ENCODE data around the gene G3BP2.
"Not testable (repeated sequence)": the region's sequence is repeated elsewhere in the genome, so short reads cannot be mapped to it uniquely, and the experiment has no call there.

G3BP2 gene

GRCh38 chr4:75683482-75684155 is 10.4 kb upstream of the G3BP2 start:
- no peak for DNase-seq

DNA sequence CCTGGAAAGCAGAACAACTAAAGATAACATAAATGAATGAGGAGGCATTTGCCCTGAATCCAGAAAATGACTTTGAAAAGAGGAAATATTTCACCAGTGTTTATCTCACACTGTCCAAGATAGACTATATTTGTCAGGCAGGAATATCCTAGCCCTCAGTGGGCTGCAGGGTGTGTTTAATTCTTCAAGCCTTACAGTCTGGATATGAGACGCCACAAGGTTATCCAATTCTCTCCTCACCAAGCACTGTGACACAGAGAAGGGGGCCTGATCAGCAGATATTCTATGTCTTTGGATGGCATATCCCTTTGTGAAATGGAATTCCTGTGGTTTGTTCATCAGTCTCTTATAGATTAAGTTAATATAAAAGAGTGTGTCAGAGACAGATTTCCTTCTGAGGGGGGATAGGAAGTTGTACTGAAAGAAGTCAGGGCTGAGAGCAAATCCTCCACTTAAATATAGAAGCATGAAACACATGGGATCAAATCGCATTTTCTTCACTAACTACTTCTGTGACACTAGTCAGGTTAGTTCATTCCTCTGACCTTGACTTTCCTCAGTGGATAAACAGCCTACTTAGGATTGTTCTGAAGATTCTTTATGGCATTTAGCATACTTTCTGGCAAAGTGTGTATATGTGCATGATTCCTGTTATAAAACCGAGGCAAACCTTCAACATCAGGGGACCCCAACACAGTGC is 6.8 kb upstream of the G3BP2 start:
- DNase-seq = peak; percentile 32

DNA sequence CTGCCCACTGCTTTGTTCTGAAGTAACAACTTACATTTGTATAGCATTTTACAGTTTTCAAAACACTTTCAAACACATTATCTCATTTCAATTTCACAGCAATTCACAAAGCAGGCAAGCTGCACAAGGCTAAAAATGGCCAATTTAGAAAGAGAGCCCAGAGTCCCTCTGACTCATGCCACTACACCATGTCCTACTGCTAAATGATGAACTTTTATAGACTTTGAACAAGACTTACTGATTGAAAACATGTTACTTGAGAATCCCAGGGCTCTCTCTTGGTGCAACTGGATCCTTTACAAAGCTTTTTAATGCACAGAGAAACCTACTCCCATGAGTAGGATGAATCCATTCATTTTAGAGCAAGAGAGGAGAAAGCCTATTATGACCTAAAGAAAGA is 5.8 kb upstream of the G3BP2 start:
- peak; percentile 18 for DNase-seq

GRCh38 chr4:75678473-75678872 is 5.3 kb upstream of the G3BP2 start:
- DNase-seq = no peak

- no peak for DNase-seq
Observed at GRCh38 chr4:75675004-75675531, 1.9 kb upstream of the G3BP2 start.

DNA sequence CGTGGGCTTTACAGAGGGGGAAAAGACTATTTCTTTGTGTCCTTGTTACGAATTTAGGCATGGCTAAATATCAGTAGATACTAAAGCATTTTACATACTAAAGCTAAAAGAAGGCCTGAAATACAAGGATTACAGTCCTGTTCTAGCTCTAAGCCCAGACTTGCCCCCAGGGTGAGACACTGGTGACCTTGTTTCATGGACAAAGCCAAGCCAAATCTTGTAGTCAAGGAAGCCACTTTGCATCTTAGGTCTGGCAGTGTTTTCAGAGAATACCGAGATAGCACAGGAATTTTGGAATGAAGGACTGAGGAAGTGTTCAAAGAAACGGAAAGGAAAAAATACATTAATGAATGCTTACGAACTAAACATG is 733 bp upstream of the G3BP2 start:
- DNase-seq = no peak

GRCh38 chr4:75672461-75673026 is 667 bp downstream of the G3BP2 start:
- DNase-seq = peak; percentile 38

DNA sequence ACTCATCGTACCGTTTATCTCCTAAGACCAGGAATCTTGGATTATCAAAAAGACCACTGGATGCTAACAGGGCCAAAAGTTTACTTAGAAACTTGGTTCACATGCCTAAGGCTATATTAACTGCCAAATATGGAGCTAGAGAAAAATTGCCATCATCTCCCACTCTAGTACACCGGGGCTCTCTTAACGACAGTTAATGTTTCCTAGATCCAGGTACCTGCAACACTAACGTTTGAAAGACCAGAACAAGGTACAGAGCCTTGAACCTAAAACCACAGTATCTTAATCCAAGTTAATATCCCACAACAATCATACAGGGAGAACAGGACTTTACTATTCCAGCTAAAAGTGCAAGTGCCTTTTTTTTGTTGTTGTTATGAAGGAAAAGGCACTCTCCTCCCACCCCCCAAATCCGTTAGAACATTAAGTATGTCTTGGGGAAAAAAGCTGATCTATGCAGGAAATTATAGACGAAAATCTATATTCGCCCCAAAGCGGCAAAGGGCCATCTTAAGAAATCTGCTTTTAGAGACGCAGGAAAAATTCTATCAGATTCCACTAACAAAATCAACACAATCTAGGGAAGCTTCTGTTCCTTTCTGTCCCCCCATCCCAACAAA is 1.3 kb downstream of the G3BP2 start:
- no peak for DNase-seq

DNA sequence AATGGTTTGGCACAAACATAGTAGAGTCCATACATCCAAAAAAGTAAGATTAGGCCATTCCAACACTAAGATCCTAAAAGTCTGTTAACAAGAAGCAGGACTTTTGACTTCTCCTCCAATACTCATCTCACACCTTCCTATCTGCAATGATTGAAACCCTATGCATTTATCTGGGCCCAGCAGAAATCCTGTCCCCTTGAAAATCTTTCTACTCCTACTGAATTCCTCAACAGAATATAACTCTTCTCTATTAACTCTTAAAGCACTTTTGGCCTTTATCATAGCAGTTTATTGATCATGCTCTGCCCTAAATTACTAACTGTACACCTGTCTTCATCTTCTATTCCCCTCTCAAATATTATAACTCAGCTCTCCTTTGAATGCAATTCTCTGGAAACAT is 4.6 kb downstream of the G3BP2 start:
- no peak for DNase-seq

- not testable (repeated sequence) for DNase-seq
Observed at GRCh38 chr4:75667636-75668035, 5.6 kb downstream of the G3BP2 start.

GRCh38 chr4:75666299-75666698 is 6.9 kb downstream of the G3BP2 start:
- peak; percentile 45 for DNase-seq

- DNase-seq = not testable (repeated sequence)
Observed at GRCh38 chr4:75664604-75665003, 8.6 kb downstream of the G3BP2 start.

DNA sequence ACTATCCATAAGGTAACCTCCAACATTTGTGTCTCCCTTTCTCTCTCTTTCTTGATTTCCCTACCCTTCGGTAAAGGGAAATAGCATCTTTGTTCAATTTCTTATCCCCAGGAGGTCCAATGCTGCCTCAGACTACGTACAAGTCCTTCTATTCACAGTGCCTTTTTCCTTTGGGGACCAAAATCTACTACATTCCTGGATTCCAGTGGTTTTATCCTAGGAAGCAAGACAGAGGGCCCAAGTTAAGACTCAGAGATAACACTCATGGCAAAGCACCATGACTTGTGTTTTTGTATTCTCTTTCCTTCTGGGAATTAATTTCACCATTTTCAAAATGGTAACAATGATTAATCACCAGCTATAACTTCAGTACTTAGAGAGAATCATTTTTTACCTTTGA is 10.6 kb downstream of the G3BP2 start:
- peak; percentile 64 for DNase-seq

DNA sequence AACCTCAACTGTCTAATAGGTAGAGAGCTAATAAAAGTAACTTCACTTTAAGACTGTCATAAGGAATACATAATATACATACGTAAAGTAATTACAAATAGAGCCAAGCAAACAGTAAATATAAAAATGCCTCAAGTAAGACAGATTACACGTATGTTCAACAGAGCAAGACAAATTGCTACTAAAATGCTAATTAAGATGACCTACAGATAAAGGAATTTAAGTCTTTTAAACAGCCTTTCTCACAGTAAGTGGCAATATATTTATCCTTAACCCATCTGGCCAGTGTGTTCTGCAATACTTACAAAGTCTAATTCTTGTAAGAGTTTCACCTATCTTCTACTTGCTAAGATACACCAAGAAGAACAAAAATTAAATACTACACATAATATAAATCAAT is 12.7 kb downstream of the G3BP2 start:
- no peak for DNase-seq

GRCh38 chr4:75659512-75660031 is 13.6 kb downstream of the G3BP2 start:
- no peak for DNase-seq

- DNase-seq = peak; percentile 34
Observed at GRCh38 chr4:75658876-75659275, 14.3 kb downstream of the G3BP2 start.

- DNase-seq = no peak
Observed at GRCh38 chr4:75655562-75655961, 17.6 kb downstream of the G3BP2 start.

GRCh38 chr4:75654905-75655304 is 18.3 kb downstream of the G3BP2 start:
- no peak for DNase-seq

DNA sequence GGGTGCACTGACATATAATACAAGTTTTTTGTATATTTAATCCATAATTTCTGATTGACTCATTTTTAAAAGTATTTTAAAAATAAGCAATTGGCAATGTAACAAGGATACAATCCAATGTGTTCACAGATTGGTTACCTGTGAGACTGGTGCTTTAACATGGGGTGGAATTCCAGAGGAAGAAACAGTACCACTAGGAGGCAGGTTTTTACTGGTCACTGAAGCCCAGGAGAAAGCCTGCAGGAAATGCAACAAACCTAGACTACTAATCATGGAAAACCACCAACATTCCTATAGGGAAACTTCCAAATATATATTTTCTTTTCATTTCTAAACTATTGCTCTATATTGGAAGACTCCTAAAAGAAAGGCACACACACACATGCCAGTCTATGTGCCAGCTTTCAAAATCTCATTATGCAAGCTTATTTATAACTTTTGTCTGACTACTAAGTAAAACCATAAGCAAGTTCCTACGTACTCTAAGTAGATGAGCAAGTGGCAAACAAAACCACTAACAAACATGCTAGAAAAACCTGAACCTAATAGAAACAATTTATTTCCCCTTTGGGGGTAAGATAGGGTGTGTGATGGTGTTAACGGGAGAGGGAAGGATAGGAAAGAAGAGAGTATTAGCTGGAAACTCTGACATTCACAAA is 19.2 kb downstream of the G3BP2 start:
- DNase-seq = peak; percentile 48

GRCh38 chr4:75644095-75644494 is 29.1 kb downstream of the G3BP2 start:
- DNase-seq = no peak

GRCh38 chr4:75643651-75644050 is 29.6 kb downstream of the G3BP2 start:
- no peak for DNase-seq

DNA sequence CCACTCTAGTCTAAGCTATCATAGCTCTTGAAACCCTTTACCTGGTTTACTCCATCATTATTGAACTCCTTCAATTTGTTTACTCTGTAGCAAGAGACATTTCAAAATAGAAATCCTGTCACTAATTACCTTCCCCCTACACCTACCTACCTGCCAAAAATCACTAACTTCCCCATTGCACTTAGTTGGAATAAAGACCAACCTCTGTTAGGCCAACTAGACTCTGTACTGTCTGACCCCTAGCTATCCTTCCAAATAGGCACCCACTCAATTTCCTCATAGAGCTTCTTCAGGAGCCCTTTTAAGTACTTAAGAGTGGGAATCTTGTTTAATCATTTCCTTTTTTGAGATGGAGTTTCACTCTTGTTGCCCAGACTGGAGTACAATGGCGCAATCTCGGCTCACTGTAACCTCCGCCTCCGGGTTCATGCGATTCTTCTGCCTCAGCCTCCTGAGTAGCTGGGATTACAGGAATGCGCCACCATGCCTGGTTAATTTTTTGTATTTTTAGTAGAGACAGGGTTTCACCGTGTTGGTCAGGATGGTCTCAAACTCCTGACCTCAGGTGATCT is 34.0 kb downstream of the G3BP2 start:
- DNase-seq = no peak

DNA sequence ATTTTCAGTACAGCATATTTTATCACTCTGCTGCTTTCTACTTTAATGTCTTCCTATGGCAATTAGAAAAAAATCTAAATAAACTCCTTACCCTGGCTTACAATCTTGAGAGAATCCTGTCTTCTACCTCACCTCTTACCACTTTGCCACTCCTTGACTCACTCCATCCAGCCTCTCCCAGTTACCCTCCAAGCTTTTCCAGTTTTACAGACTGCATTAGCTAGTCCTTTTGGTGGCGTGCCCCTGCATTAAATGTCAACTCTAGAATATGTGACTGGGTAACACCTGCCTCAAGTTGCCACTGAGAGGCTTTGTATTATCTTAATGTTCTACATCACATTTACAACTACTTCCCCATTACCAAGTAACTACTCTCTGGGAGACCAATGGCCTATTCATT is 35.4 kb downstream of the G3BP2 start:
- no peak for DNase-seq
